GM21528 (cell line): ENCODE measurements around the gene MFN2.
"Not testable (repeated sequence)": the region's sequence is repeated elsewhere in the genome, so short reads cannot be mapped to it uniquely, and the experiment has no call there.

Experiments
- ATAC-seq: cut with Tn5 transposase; IDR thresholded peaks from one replicate; pipeline ENCODE4 v1.9.1; 2021; ENCODE audit warnings: mild to moderate bottlenecking, moderate library complexity; ENCODE audit not compliant: unreplicated experiment, low FRiP score

The MFN2 gene

DNA sequence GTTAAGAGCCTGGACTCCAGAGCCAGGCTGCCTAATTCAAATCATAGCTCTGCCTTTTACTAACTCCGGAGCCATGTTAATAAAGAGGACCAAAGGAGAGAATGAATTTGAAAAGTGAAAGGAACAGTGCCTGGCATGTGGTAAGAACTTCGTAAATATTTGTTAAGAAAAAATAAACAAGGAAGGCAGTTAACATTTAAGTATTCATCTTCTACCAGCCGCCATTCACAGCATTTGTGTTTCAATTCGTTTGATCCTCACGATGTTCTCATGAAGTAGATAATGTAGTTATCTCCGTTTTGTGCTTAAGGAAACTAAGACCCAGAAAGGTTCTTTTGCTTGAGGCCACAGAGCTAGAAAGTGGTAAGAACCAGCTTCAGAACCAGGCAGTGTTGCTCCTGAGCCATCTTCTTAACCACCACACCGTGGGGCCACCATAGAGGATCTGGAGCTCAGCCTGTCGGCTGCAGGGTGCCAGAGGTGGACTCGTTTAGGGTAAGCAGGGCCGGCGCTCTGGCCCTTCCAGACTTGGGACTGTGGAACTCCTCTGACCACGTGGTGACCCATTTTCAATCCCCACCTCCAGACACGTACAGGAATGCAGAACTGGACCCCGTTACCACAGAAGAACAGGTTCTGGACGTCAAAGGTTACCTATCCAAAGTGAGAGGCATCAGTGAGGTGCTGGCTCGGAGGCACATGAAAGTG, 11.9 kb downstream of the MFN2 start:
- ATAC-seq, result no peak

DNA sequence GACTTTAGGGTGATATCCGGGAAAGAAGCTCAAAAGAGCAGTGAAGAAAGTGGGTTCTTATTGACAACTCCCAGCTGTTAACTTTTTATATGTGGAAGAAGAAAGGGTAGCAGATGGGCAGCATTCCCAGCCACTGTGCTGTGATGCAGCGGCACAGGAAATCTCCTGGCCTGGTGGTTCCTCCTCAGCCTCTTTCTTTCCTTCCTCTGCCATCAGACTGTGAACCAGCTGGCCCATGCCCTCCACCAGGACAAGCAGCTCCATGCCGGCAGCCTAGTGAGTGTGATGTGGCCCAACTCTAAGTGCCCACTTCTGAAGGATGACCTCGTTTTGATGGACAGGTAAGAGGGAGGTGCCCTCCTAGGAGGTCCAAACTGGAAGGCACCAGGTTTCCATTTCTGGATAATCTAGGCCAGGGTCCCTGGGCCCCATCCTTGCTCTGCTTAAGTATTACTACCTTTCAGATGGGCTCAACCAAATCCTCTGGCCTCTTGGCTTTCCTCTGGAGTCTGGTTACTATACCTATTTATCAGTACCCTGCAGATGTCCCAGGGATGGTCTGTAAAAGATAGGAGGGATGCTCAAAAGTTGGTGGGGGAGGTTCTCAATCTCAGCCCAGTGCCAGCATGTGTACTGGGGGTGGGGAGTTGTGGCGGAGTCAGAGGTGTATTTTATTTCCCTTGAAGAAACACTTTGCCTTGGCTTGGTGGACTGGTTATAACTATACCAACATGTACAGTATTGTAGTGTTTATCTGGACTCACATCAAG, 17.0 kb downstream of the MFN2 start:
- no peak for ATAC-seq

GRCh38 chr1:11998636-11999035, 18.4 kb downstream of the MFN2 start:
- no peak for ATAC-seq

- no peak for ATAC-seq
Observed at GRCh38 chr1:11999236-11999635, 19.0 kb downstream of the MFN2 start.

DNA sequence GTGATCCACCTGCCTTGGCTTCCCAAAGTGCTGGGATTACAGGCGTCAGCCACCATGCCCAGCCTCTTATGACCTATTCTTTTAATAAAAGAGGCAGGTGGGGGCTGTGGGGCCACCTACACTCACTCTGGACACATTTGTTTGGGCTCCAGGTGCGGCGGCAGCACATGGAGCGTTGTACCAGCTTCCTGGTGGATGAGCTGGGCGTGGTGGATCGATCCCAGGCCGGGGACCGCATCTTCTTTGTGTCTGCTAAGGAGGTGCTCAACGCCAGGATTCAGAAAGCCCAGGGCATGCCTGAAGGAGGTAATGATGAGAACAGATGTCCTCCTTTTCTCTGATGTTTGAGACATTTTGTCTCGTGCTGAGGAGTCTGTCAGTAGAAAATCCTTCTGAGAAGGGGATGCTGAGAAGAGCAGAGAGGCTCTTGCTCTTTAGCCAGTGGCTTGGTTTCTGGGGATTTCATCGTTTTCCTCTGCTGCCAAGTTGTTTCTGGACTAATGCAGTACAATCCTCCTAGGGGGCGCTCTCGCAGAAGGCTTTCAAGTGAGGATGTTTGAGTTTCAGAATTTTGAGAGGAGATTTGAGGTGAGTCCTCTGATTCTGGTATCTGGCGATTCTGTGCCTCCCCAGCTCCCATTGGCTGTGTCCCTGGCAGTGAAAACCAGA, 21.1 kb downstream of the MFN2 start:
- ATAC-seq, result no peak

DNA sequence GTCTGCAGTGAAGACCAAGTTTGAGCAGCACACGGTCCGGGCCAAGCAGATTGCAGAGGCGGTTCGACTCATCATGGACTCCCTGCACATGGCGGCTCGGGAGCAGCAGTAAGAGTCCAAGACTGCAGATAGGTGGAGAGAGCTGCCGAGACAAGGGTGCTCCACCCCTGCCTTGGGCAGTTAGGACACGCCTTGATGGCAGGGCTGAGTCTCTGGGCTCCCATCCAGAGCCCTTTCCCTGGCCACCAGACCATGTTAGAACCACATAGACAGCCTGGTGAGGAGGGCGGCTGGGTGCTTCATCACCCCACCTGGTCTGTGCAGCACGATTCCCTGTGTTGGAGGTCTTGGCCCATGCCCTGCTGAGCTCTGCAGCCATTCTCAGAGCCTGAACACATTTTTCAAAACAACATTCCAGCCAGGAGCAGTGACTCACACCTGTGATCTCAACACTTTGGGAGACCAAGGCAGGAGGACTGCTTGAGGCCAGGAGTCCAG, 21.8 kb downstream of the MFN2 start:
- no peak for ATAC-seq

GRCh38 chr1:12003762-12004161, 23.5 kb downstream of the MFN2 start:
- no peak for ATAC-seq

- ATAC-seq, result no peak
Observed at GRCh38 chr1:12005488-12006166, 25.4 kb downstream of the MFN2 start.

DNA sequence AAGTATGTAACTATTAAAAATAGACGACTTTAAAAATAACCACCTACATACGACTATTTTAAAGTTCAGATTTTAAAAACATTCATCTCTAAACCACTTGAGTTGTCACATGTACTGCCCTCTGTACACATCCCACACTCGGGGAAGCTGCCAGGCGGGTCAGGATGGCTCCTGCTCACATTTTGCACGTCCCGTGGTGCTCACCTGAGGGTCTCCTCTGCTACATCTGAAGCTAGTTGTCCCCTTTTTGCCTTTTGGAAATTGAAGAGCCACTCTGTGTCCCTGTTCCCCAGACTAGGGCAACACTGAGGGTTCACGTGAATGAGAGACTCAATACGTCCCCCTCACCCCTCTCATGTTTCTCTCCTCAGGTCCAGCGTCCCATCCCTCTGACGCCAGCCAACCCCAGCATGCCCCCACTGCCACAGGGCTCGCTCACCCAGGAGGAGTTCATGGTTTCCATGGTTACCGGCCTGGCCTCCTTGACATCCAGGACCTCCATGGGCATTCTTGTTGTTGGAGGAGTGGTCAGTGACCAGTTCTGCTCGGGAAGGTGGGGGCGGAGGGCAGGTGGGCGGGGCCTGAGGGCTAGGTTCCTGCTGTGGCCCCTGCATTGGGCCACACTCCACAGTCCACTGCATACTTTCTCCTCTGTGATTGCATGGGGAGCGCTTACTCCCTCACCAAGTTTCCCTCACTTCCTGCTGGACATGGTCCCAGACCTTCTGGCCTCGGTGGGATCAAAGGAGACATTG, 26.1 kb downstream of the MFN2 start:
- ATAC-seq, result no peak

GRCh38 chr1:12007204-12007603, 27.0 kb downstream of the MFN2 start:
- ATAC-seq, result no peak

- not testable (repeated sequence) for ATAC-seq
Observed at GRCh38 chr1:12008355-12008754, 28.1 kb downstream of the MFN2 start.

- ATAC-seq, result no peak
Observed at GRCh38 chr1:12009318-12009947, 29.2 kb downstream of the MFN2 start.

DNA sequence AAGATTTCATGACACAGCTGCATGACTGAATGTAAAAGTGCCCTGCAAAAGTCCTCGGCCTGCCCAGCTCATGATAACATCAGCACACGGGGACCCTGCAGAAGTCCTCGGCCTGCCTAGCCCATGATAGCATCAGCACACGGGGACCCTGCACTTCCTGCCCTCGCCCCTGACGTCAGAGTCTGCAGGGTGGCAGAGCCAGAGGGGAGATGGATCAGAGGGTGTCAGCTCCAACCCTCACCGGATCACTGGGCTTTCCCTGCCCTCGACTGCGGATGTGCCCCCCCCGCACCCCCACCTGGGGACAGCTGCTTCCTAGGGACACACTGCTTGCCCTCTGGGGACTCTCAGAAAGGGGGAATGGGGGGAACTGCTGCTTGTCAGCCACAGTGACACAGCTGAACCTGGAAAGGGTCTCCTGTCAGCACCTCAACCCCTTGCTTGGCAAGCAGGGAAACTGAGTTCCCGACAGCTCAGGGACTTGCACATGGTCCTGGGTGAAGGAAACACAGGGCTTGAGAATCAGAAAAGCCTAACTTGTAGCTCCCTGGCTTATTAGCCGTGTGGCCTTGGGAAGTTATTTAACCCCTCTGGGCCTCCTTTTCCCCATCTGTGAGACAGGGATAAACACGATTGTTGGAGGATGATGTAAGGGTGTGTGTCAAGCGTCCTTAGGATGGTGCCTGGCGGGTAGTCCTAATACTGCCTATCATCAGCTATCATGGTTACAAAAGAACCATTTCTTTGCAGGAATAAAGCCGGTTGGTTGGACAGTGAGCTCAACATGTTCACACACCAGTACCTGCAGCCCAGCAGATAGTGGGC, 30.7 kb downstream of the MFN2 start:
- ATAC-seq, result no peak

DNA sequence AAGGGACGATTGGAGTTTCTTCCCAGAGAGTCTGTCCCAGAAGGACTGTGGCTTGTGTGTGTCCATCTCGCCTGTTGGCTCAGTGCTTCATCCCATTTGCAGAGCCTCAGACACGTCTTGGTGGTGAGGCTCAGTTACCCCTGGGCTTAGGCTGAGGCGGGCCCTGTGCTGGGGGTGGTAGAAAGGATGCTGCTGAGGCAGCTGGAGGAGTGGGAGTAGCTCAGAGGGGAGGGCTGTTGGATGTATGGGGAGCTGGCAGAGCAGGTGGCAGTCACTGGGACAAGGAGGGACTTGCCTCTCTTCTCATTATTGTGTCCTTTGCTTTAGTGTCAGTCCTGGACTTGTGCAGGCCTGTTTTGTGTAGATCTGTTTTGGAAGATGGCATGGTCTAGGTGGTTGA, 31.8 kb downstream of the MFN2 start:
- ATAC-seq, result no peak

GRCh38 chr1:12012560-12013316, 32.5 kb downstream of the MFN2 start:
- ATAC-seq, result no peak

- ATAC-seq, result no peak
Observed at GRCh38 chr1:12014141-12014991, 34.1 kb downstream of the MFN2 start.

GRCh38 chr1:12015001-12015491, 34.8 kb downstream of the MFN2 start:
- no peak for ATAC-seq
